COLO668 (cell line): Measurements from ENCODE around the gene LRRC8E.

Experiments used
- DNase-seq: peaks from one replicate; lab custom pipeline; 2025; ENCODE audit not compliant: unreplicated experiment; lab: John Stamatoyannopoulos, UW

LRRC8E gene

GRCh38 chr19:7867092-7867844, 21.0 kb upstream of the LRRC8E start:
- DNase-seq: no peak

- DNase-seq: no peak
Measured at GRCh38 chr19:7868326-7868670, 20.0 kb upstream of the LRRC8E start.

GRCh38 chr19:7868671-7869452, 19.4 kb upstream of the LRRC8E start:
- peak; percentile 83 for DNase-seq

GRCh38 chr19:7869453-7869909, 18.8 kb upstream of the LRRC8E start:
- peak; percentile 63 for DNase-seq

GRCh38 chr19:7869910-7870511, 18.3 kb upstream of the LRRC8E start:
- DNase-seq: no peak

GRCh38 chr19:7870571-7871436, 17.5 kb upstream of the LRRC8E start:
- DNase-seq: peak; percentile 70

- DNase-seq: peak; percentile 89
Measured at GRCh38 chr19:7871437-7872305, 16.6 kb upstream of the LRRC8E start.

GRCh38 chr19:7872306-7873204, 15.8 kb upstream of the LRRC8E start:
- no peak for DNase-seq

- no peak for DNase-seq
Measured at GRCh38 chr19:7873304-7874075, 14.8 kb upstream of the LRRC8E start.

- peak; percentile 91 for DNase-seq
Measured at GRCh38 chr19:7874076-7874896, 14.0 kb upstream of the LRRC8E start, which contains the start of gene PRR36. PRR36 (minus strand) TSS chr19:7874390; CDS start chr19:7873689, 701 bp downstream.

GRCh38 chr19:7874897-7875273, 13.4 kb upstream of the LRRC8E start:
- DNase-seq: no peak

GRCh38 chr19:7877249-7877836, 11.0 kb upstream of the LRRC8E start:
- DNase-seq: no peak

GRCh38 chr19:7879111-7879807, 9.1 kb upstream of the LRRC8E start:
- DNase-seq: no peak

GRCh38 chr19:7879836-7880235, 8.5 kb upstream of the LRRC8E start:
- DNase-seq: no peak

- no peak for DNase-seq
Measured at GRCh38 chr19:7881910-7882309, 6.4 kb upstream of the LRRC8E start.

GRCh38 chr19:7883105-7883504, 5.2 kb upstream of the LRRC8E start:
- peak; percentile 68 for DNase-seq
